ENCODE measurements around the gene DOCK9. TPM values are rescaled to one million over a fixed set of nuclear protein-coding genes. Genes with fewer than 3 reads are reported as not detected.

The DOCK9 gene
- total and polyA plus RNA-seq, 2 donors (not counting 1 experiment from before 2014, with no cell fraction given) = 18.5 to 28.0 TPM

GRCh38 chr13:98778749-98779148 lies 199.1 kb downstream of the DOCK9 start:
- no peak overlapping the region for H3K27ac Mint-ChIP-seq
- intact Hi-C loops (cut with micrococcal nuclease) = no loop called here
- H3K79me2 ChIP-seq (ENCODE audit: control insufficient read depth, insufficient read depth, low read length) = no peaks in the 10 kb centered on the region
- peaks cover 15% of the 10 kb centered on the region for H3K27me3 Mint-ChIP-seq
- H3K36me3 ChIP-seq (replicated peaks in 1 of 2; ENCODE audit: control extremely low read depth in 1 of 2, control insufficient read depth in 1 of 2, extremely low read depth in 1 of 2, insufficient read depth in 2 of 2, low read length in 1 of 2) = no peaks in the 10 kb centered on the region
- TF ChIP-seq EZH2 (IDR thresholded peaks at IDR 0.05; ENCODE audit: borderline replicate concordance, insufficient read depth, low read depth, low read length, poor library complexity, severe bottlenecking) (no peak), CTCF (IDR thresholded peaks at IDR 0.05) (no peak)
- CTCF ChIA-PET = no interaction called here
- WGBS (ENCODE audit: insufficient coverage) = 79% methylated on average over 4 of the region's 8 CpGs
- no peak overlapping the region for H3K9ac ChIP-seq (ENCODE audit: low read length)
- H3K4me2 ChIP-seq (replicated peaks; ENCODE audit: low read depth, low read length, poor library complexity, severe bottlenecking) = no peak overlapping the region
- peaks cover 0 to 8% (median 0%) of the 10 kb centered on the region in 3 donors for H3K9me3 ChIP-seq (ENCODE audit: control extremely low read depth in 1 of 3, control insufficient read depth in 2 of 3, insufficient read depth in 1 of 3, low read length in 2 of 3)
- no peaks in the 10 kb centered on the region for H3K4me1 Mint-ChIP-seq
- no peak overlapping the region for H2AFZ ChIP-seq (ENCODE audit: insufficient read depth, low read depth, low read length, poor library complexity, severe bottlenecking)
- H3K4me3 ChIP-seq (ENCODE audit: control extremely low read depth in 1 of 5, extremely low read depth in 1 of 5, insufficient read depth in 1 of 5, low read depth in 2 of 5, low read length in 4 of 5) = no peak overlapping the region
- POLR2A ChIA-PET = no interaction called here
- DNase-seq = no peak
- H3K9me3 Mint-ChIP-seq (ENCODE audit: insufficient read depth) = no peaks in the 10 kb centered on the region
- no peaks in the 10 kb centered on the region for H3K4me1 ChIP-seq (ENCODE audit: control insufficient read depth in 2 of 2, insufficient read depth in 2 of 2, low read length in 2 of 2)
- H4K20me1 ChIP-seq (ENCODE audit: control insufficient read depth, insufficient read depth, low read length, poor library complexity, severe bottlenecking) = no peaks in the 10 kb centered on the region
- no peak for ATAC-seq (ENCODE audit: low read depth)
- peaks cover 0 to 6% (median 0%) of the 10 kb centered on the region in 4 experiments for H3K27me3 ChIP-seq (replicated peaks in 1 of 4; ENCODE audit: control extremely low read depth in 1 of 4, control insufficient read depth in 3 of 4, insufficient read depth in 4 of 4, low read length in 3 of 4)
- H3K27ac ChIP-seq (ENCODE audit: low read length in 2 of 2) = no peak overlapping the region
- no peak overlapping the region for H3K4me3 Mint-ChIP-seq

GRCh38 chr13:98776644-98777043 lies 201.2 kb downstream of the DOCK9 start:
- 94% methylated on average over 5 of the region's 5 CpGs for WGBS (ENCODE audit: insufficient coverage)

More at GRCh38 chr13:98776644-98777043, 201.2 kb downstream of the DOCK9 start:
- peaks cover 0 to 7% (median 0%) of the 10 kb centered on the region in 3 donors for H3K9me3 ChIP-seq (ENCODE audit: control extremely low read depth in 1 of 3, control insufficient read depth in 2 of 3, insufficient read depth in 1 of 3, low read length in 2 of 3)
- H3K36me3 ChIP-seq (replicated peaks in 1 of 2; ENCODE audit: control extremely low read depth in 1 of 2, control insufficient read depth in 1 of 2, extremely low read depth in 1 of 2, insufficient read depth in 2 of 2, low read length in 1 of 2) = no peaks in the 10 kb centered on the region
- DNase-seq (no peak), ATAC-seq (ENCODE audit: low read depth) (no peak)
- no peak overlapping the region for H2AFZ ChIP-seq (ENCODE audit: insufficient read depth, low read depth, low read length, poor library complexity, severe bottlenecking)
- H3K4me2 ChIP-seq (replicated peaks; ENCODE audit: low read depth, low read length, poor library complexity, severe bottlenecking) = no peak overlapping the region
- Mint-ChIP-seq H3K27me3 (peaks cover 11% of the 10 kb centered on the region), H3K27ac (no peak overlapping the region), H3K4me3 (no peak overlapping the region), H3K9me3 (ENCODE audit: insufficient read depth) (no peaks in the 10 kb centered on the region), H3K4me1 (no peaks in the 10 kb centered on the region)
- H3K4me1 ChIP-seq (ENCODE audit: control insufficient read depth in 2 of 2, insufficient read depth in 2 of 2, low read length in 2 of 2) = no peaks in the 10 kb centered on the region
- no peaks in the 10 kb centered on the region for H4K20me1 ChIP-seq (ENCODE audit: control insufficient read depth, insufficient read depth, low read length, poor library complexity, severe bottlenecking)
- no peak overlapping the region for H3K9ac ChIP-seq (ENCODE audit: low read length)
- no peak overlapping the region for H3K27ac ChIP-seq (ENCODE audit: low read length in 2 of 2)
- H3K27me3 ChIP-seq (replicated peaks in 1 of 4; ENCODE audit: control extremely low read depth in 1 of 4, control insufficient read depth in 3 of 4, insufficient read depth in 4 of 4, low read length in 3 of 4) = peaks cover 0 to 4% (median 0%) of the 10 kb centered on the region in 4 experiments
- CTCF ChIA-PET = no interaction called here
- no peak overlapping the region for H3K4me3 ChIP-seq (ENCODE audit: control extremely low read depth in 1 of 5, extremely low read depth in 1 of 5, insufficient read depth in 1 of 5, low read depth in 2 of 5, low read length in 4 of 5)
- POLR2A ChIA-PET = no interaction called here
- no peaks in the 10 kb centered on the region for H3K79me2 ChIP-seq (ENCODE audit: control insufficient read depth, insufficient read depth, low read length)
- intact Hi-C loops (cut with micrococcal nuclease) = no loop called here
- TF ChIP-seq EZH2 (IDR thresholded peaks at IDR 0.05; ENCODE audit: borderline replicate concordance, insufficient read depth, low read depth, low read length, poor library complexity, severe bottlenecking) (no peak), CTCF (IDR thresholded peaks at IDR 0.05) (no peak)
